Aorta (tissue), 5 donors: Measurements from ENCODE around the gene ICAM5. TPM values are rescaled to one million over a fixed set of nuclear protein-coding genes. Genes with fewer than 3 reads are reported as not detected.
A peak's percentile ranks its signal among the peaks of the same experiment; 100 is the strongest.

Experiments
- ATAC-seq: fragments of 200-7000 bp; cut with Tn5 transposase; one replicate; pipeline ENCODE4 v1.9.1; 2022; ENCODE audit warnings: moderate library complexity; ENCODE audit not compliant: low FRiP score
- DNase-seq, 2 donors: peaks; one replicate each; pipeline ENCODE4 v3.0.0-alpha.2; 2020
- H3K27ac ChIP-seq, 2 donors: one replicate each; pipeline ENCODE4 v1.5.1; 2013; ENCODE audit warnings: low read length in 2 of 2, mild to moderate bottlenecking in 2 of 2, moderate library complexity in 2 of 2, control low read depth in 1 of 2, inconsistent platforms in 1 of 2, low read depth in 1 of 2
- H3K27me3 ChIP-seq, 2 donors: one replicate each; pipeline ENCODE4 v1.6.1; 2013; ENCODE audit warnings: control low read depth in 1 of 2, low read length in 1 of 2, mild to moderate bottlenecking in 1 of 2, moderate library complexity in 1 of 2; ENCODE audit not compliant: insufficient read depth in 2 of 2, control insufficient read depth in 1 of 2
- H3K36me3 ChIP-seq, 2 donors: one replicate each; pipeline ENCODE4 v1.6.1; 2013; ENCODE audit warnings: control low read depth in 1 of 2, low read length in 1 of 2, mild to moderate bottlenecking in 1 of 2; ENCODE audit not compliant: insufficient read depth in 2 of 2, control insufficient read depth in 1 of 2
- H3K4me1 ChIP-seq, 2 donors: one replicate each; pipeline ENCODE4 v1.6.1; 2013; ENCODE audit warnings: low read length in 2 of 2, control low read depth in 1 of 2, mild to moderate bottlenecking in 1 of 2, moderate library complexity in 1 of 2; ENCODE audit not compliant: insufficient read depth in 2 of 2, control insufficient read depth in 1 of 2
- H3K4me3 ChIP-seq, 2 donors: one replicate each; pipeline ENCODE4 v1.5.1; 2013; ENCODE audit warnings: low read length in 2 of 2, control low read depth in 1 of 2, mild to moderate bottlenecking in 1 of 2
- H3K9me3 ChIP-seq: one replicate; pipeline ENCODE4 v1.6.1; 2013; ENCODE audit warnings: mild to moderate bottlenecking, low read length; ENCODE audit not compliant: control insufficient read depth
- WGBS, 2 donors: extraction: QIAGEN DNeasy Blood & Tissue Kit; methylation state at CpG; one replicate each; pipeline ENCODE4 v1.1.7; 2013; 5-methylcytosine and 5-hydroxymethylcytosine counted together
- intact Hi-C, 2 donors: fragments of 100-400 bp; cut with DNase I; formaldehyde crosslinking; loops; one replicate each; pipeline versions ENCODE4 v1.14.2 to v1.15.0; 2022
- polyA plus RNA-seq, 2 donors: library from polyadenylated mRNA; stranded (reverse); fragments of 200-250 nt; gene quantifications; one replicate each; pipeline ENCODE4 v1.2.3, GENCODE V29; 2013
- total RNA-seq, 2 donors: library from RNA; stranded (reverse); fragmentation: NEBNext Ultra II Directional; extraction: Animal tissue kit (Norgen Biotek cat#: 25700); gene quantifications; one replicate each; pipeline ENCODE4 v1.2.1, GENCODE V29; 2021
- donor health status: healthy with polysubstance abuse.
- donor health status: Bipolar disorder and iron deficiency.
- donor health status: DM: no; HTN: no; CAD: no.
- donor health status: DM: no; HTN: no; CAD: no.
- donor health status: DM: yes; HTN: yes; CAD: no.

The ICAM5 gene
- total and polyA plus RNA-seq, 4 donors, result 0.10 to 2.5 (median 1.3) TPM; not detected in 1

GRCh38 chr19:10254244-10254643 is 35.5 kb upstream of the ICAM5 start:
- no peak for DNase-seq
- Histone ChIP-seq H3K9me3 (no peaks in the 10 kb centered on the region), H3K36me3 (peaks cover 0 to 2% of the 10 kb centered on the region in 2 donors), H3K27ac (no peak overlapping the region), H3K27me3 (no peaks in the 10 kb centered on the region), H3K4me3 (no peak overlapping the region), H3K4me1 (no peaks in the 10 kb centered on the region)
- WGBS, 2 donors, result 95 to 100% methylated on average over 3 of the region's 3 CpGs
- ATAC-seq, result no peak
- intact Hi-C loops, result loop anchor here in 1 of 2 donors (5.0 kb wide), 1 partner anchor 322 kb away; no protein-coding TSS in a partner anchor

DNA sequence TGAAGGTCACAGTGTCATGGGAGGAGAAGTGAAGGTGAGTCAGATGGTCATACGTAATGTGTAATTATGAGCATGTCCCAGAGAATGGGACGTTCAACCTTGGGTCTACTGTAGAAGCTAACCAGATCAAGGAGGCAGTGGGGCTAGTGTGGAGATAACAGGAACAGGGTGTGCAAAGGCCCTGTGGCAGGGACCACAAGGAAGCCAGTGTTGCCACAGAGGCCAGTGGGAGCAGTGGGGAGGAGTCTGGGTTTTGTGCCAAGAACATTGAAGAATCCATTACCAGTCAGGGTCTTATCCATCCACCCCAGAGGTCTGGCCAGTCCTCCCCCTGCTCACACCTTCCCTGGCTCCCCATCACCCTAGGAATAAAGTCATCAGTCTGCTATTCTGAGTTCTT is 34.4 kb upstream of the ICAM5 start:
- DNase-seq, result no peak
- Histone ChIP-seq H3K27me3 (no peaks in the 10 kb centered on the region), H3K4me3 (no peak overlapping the region), H3K4me1 (no peaks in the 10 kb centered on the region), H3K27ac (no peak overlapping the region), H3K36me3 (peaks cover 0 to 2% of the 10 kb centered on the region in 2 donors), H3K9me3 (no peaks in the 10 kb centered on the region)
- ATAC-seq, result no peak
- intact Hi-C loops, result no loop called here
- 91 to 96% methylated on average over 2 of the region's 2 CpGs for WGBS, 2 donors

DNA sequence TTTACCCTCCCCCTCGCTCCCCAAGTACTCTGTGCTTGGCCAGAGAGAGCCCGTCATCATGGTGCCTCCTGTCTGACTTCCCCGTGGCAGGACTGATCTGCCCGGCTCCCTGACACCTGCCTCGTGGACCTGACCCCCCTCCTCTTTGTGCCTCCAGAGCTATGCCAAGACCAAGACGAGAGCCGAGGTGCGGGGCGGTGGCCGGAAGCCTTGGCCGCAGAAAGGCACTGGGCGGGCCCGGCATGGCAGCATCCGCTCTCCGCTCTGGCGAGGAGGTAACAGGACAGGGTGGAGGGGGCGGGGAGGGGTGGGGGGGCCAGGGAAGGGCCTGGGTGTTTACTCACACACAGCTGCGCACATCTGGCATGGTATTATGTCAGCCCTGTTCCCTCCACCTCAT is 33.2 kb upstream of the ICAM5 start:
- DNase-seq (no peak), ATAC-seq (no peak)
- WGBS, 2 donors, result 86 to 87% methylated on average over 18 of the region's 18 CpGs
- H3K4me1 ChIP-seq, result no peaks in the 10 kb centered on the region
- no peak overlapping the region for H3K4me3 ChIP-seq
- no peak overlapping the region for H3K27ac ChIP-seq
- intact Hi-C loops, result no loop called here
- peaks cover 0 to 2% of the 10 kb centered on the region in 2 donors for H3K36me3 ChIP-seq
- H3K27me3 ChIP-seq, result no peaks in the 10 kb centered on the region
- no peaks in the 10 kb centered on the region for H3K9me3 ChIP-seq

DNA sequence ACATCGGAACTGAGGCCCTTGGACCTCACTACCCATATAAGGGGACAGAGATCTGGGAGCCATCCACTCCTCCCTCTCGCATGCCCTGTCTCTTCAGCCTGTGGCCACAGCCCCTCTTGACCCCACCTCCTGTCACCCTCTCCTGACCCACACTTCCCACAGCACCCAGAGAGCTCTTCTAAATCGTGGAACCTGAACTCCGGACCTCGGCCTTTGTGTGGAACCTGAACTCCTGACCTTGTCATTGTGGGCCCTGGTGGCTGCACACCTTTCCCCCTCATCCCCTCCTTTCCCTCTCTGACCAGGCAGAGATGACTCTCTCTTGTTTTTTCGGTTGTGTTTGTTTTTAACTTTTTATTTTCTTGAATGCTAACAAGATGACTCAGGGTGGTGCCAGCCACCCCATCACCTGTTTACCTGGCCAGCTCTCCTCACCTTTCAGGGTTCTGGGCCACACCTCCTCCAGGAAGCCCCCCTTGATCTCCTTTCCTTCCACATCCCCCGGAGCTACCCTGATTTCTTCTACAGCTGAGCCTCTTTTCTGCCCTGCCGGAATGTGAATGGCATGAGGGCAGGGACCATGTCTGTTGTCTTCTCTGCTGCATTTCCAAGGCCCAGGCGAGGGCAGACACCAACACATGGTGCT is 32.7 kb upstream of the ICAM5 start:
- no peak overlapping the region for H3K4me3 ChIP-seq
- intact Hi-C loops, result no loop called here

GRCh38 chr19:10258080-10258710 is 31.6 kb upstream of the ICAM5 start:
- intact Hi-C loops, result no loop called here
- H3K9me3 ChIP-seq, result no peaks in the 10 kb centered on the region
- H3K36me3 ChIP-seq, result peaks cover 0 to 2% of the 10 kb centered on the region in 2 donors
- no peak overlapping the region for H3K4me3 ChIP-seq
- H3K27ac ChIP-seq, result no peak overlapping the region
- H3K27me3 ChIP-seq, result no peaks in the 10 kb centered on the region
- ATAC-seq (no peak), DNase-seq (no peak)
- 95% methylated on average over 18 of the region's 18 CpGs for WGBS, 2 donors
- H3K4me1 ChIP-seq, result no peaks in the 10 kb centered on the region

More for the DNA sequence above, 32.7 kb upstream of the ICAM5 start:
- DNase-seq (no peak), ATAC-seq (no peak)
- H3K27ac ChIP-seq, result no peak overlapping the region
- 83 to 85% methylated on average over 9 of the region's 9 CpGs for WGBS, 2 donors
- H3K9me3 ChIP-seq, result no peaks in the 10 kb centered on the region
- H3K27me3 ChIP-seq, result no peaks in the 10 kb centered on the region
- H3K4me1 ChIP-seq, result no peaks in the 10 kb centered on the region
- peaks cover 0 to 2% of the 10 kb centered on the region in 2 donors for H3K36me3 ChIP-seq

- 59 to 61% methylated on average over 32 of the region's 32 CpGs for WGBS, 2 donors
- Histone ChIP-seq H3K9me3 (no peaks in the 10 kb centered on the region), H3K4me1 (no peaks in the 10 kb centered on the region), H3K4me3 (no peak overlapping the region), H3K27me3 (no peaks in the 10 kb centered on the region), H3K27ac (no peak overlapping the region), H3K36me3 (peaks cover 0 to 2% of the 10 kb centered on the region in 2 donors)
- ATAC-seq (peak; percentile 71), DNase-seq (peak; percentile 90 to 93)
- intact Hi-C loops, result no loop called here
Measured at GRCh38 chr19:10259162-10259905, 30.4 kb upstream of the ICAM5 start.

GRCh38 chr19:10260141-10260584 is 29.6 kb upstream of the ICAM5 start:
- no peaks in the 10 kb centered on the region for H3K4me1 ChIP-seq
- WGBS, 2 donors, result 82 to 91% methylated on average over 8 of the region's 8 CpGs
- H3K27ac ChIP-seq, result no peak overlapping the region
- H3K36me3 ChIP-seq, result peaks cover 0 to 2% of the 10 kb centered on the region in 2 donors
- H3K9me3 ChIP-seq, result no peaks in the 10 kb centered on the region
- no peaks in the 10 kb centered on the region for H3K27me3 ChIP-seq
- DNase-seq (no peak), ATAC-seq (no peak)
- H3K4me3 ChIP-seq, result no peak overlapping the region
- intact Hi-C loops, result no loop called here

DNA sequence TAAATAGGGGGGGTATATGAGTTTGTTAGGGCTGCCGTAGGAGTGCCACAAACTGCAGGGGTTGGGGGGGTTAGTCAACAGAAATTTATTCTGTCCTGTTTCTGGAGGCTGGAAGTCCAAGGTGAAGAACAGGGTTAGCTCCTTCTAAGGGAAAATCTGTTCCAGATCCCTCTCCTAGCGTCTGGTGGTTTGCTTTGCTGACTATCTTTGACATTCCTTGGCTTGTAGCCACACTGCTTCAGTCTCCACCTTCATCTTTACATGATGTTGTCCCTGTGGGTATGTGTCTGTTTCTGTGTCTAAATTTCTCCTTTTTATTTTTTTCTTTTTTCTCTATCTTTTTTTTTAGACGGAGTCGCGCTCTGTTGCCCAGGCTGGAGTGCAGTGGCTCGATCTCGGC is 27.0 kb upstream of the ICAM5 start:
- H3K9me3 ChIP-seq, result no peaks in the 10 kb centered on the region
- H3K4me1 ChIP-seq, result no peaks in the 10 kb centered on the region
- H3K36me3 ChIP-seq, result no peaks in the 10 kb centered on the region
- H3K27ac ChIP-seq, result no peak overlapping the region
- H3K27me3 ChIP-seq, result no peaks in the 10 kb centered on the region
- ATAC-seq, result no peak
- no peak overlapping the region for H3K4me3 ChIP-seq
- DNase-seq, result no peak
- intact Hi-C loops, result no loop called here
- WGBS, 2 donors, result 76 to 78% methylated on average over 7 of the region's 7 CpGs
